Thymus (tissue), 14 donors: ENCODE measurements around the gene AJAP1. TPM values are rescaled to one million over a fixed set of nuclear protein-coding genes. Genes with fewer than 3 reads are reported as not detected.

ENCODE experiments used
- DNase-seq, 9 donors: peaks; one replicate each; pipeline ENCODE4 v3.0.0-alpha.2; 2013; ENCODE audit warnings: low spot score in 9 of 9, low read depth in 6 of 9, missing footprints in 1 of 9
- H3K27ac ChIP-seq, 2 donors: one replicate each; pipeline ENCODE4 v1.5.1; 2013; ENCODE audit warnings: control low read depth in 1 of 2, low read depth in 1 of 2, low read length in 1 of 2, mild to moderate bottlenecking in 1 of 2, moderate library complexity in 1 of 2
- H3K27me3 ChIP-seq, 2 donors: one replicate each; pipeline ENCODE4 v1.5.1; 2013; ENCODE audit warnings: low read length in 1 of 2; ENCODE audit not compliant: control insufficient read depth in 2 of 2, insufficient read depth in 1 of 2
- H3K36me3 ChIP-seq, 2 donors: one replicate each; pipeline ENCODE4 v1.5.1; 2013; ENCODE audit warnings: low read length in 1 of 2, mild to moderate bottlenecking in 1 of 2, moderate library complexity in 1 of 2; ENCODE audit not compliant: control insufficient read depth in 2 of 2, insufficient read depth in 2 of 2
- H3K4me1 ChIP-seq, 2 donors: one replicate each; pipeline ENCODE4 v1.5.1; 2013; ENCODE audit warnings: low read length in 2 of 2; ENCODE audit not compliant: control insufficient read depth in 2 of 2, insufficient read depth in 2 of 2
- H3K4me3 ChIP-seq, 2 donors: one replicate each; pipeline ENCODE4 v1.5.1; 2013; ENCODE audit warnings: low read length in 2 of 2, control low read depth in 1 of 2, mild to moderate bottlenecking in 1 of 2
- H3K9me3 ChIP-seq, 2 donors: one replicate each; pipeline ENCODE4 v1.5.1; 2013; ENCODE audit warnings: low read length in 1 of 2, mild to moderate bottlenecking in 1 of 2; ENCODE audit not compliant: control insufficient read depth in 2 of 2, insufficient read depth in 1 of 2
- WGBS: extraction: QIAGEN DNeasy Blood & Tissue Kit; methylation state at CpG from one replicate; pipeline ENCODE4 v1.1.7; 2013; 5-methylcytosine and 5-hydroxymethylcytosine counted together
- long read RNA-seq, 10 donors: transcript quantifications; one replicate each; lab custom pipeline, GENCODE V29; 2026
- polyA plus RNA-seq: library from polyadenylated mRNA; stranded (reverse); fragments of 200-250 nt; gene quantifications from one replicate; pipeline ENCODE4 v1.2.3, GENCODE V29; 2013
- total RNA-seq: library from RNA; stranded (reverse); fragments of 120-200 nt; gene quantifications from one replicate; pipeline ENCODE4 v1.2.4, GENCODE V29; 2013
- donor health status: healthy.

The AJAP1 gene, protein sequence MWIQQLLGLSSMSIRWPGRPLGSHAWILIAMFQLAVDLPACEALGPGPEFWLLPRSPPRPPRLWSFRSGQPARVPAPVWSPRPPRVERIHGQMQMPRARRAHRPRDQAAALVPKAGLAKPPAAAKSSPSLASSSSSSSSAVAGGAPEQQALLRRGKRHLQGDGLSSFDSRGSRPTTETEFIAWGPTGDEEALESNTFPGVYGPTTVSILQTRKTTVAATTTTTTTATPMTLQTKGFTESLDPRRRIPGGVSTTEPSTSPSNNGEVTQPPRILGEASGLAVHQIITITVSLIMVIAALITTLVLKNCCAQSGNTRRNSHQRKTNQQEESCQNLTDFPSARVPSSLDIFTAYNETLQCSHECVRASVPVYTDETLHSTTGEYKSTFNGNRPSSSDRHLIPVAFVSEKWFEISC
- total RNA-seq (0.09 TPM), polyA plus RNA-seq (0.16 TPM)
- long read RNA-seq, donor 1 = 0 reads
- long read RNA-seq, donor 2 = 0 reads
- long read RNA-seq, donor 3 = 0 reads
- long read RNA-seq, donor 4 = 0 reads
- long read RNA-seq, donor 5 = 0 reads
- long read RNA-seq, donor 6 = 0 reads
- long read RNA-seq, donor 7 = 0 reads
- long read RNA-seq, donor 8 = 0 reads
- long read RNA-seq, donor 9 = 0 reads
- long read RNA-seq, donor 10 = 0 reads

DNA sequence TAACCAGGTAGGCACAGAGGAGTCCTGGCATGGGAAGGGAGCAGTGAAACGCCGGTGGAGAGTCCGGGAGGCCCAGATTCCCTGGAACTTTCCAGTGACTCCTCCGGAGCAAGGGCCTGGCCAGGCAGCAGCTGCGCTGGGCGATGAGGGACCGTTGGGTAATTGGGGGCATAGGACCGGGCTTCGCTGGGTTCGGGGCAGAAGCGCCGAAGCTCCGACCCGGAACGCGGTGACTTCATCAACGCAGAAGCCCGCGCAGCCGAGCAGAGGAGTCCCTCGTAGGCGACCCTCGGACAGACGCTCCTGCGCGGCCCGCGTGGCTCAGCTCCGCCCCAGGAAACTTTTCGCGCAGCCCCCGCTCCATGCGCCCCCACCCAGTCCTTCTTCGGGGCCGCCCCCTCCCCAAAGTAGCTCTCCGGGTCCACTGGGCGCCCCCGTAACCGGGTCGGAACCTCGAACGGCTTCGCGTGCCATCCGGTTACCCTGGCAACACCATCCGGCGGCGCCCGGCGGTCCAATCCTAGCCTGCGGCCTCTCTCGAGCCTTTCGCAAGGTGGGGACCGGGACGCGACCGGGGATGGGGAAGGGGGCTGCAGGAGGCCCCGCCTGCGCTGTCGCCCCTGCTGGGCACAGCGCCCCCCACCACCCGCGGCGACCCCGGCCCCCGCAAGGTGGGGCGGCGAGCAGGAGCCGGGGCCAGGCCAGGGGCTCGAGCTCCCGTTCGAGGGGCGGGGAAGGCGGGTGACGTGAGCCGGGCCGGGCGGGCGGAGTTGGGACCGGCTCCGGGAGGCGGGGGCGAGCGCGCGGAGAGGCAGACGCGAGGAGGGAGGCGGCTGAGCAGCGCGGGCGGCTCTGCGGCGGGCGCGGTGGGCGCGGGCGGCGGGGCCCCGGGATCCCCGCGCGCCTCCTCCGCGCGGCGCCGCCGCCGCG lies at the start of gene AJAP1:
Gene AJAP1 (plus strand): TSS at position 814 of the 930 bp plus-strand sequence. CDS start 817 bp downstream, outside the sequence.
- no peaks in the 10 kb centered on the region for H3K36me3 ChIP-seq
- H3K27me3 ChIP-seq = peaks cover 61 to 65% of the 10 kb centered on the region in 2 donors
- 3% methylated on average over 110 of the region's 112 CpGs for WGBS
- no peak for DNase-seq
- peaks cover 0 to 4% of the 10 kb centered on the region in 2 donors for H3K9me3 ChIP-seq
- H3K27ac ChIP-seq = no peak within 1 kb of the TSS
- H3K4me1 ChIP-seq = peaks cover 0 to 4% of the 10 kb centered on the region in 2 donors
- peak within 1 kb of the TSS in 1 of 2 donors; percentile 21 for H3K4me3 ChIP-seq

DNA sequence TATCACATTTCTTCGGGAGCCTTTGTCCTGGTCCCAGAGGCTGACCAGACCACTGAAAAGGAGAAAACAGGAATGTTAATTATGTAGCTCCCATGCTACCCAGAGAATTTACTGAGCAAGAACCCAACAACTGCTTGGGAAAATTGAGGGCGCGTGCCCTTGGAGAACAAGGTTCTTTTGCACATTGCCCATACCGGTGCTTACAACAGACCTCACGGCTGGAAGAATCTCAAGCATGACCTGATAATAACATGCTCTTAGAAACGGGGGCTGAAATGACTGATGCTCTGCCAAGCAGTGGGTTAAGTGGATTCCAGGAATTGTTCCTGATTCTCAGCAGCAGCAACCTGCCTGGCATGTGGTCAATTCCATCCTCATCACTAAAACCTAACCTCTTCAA lies 49.3 kb upstream of the AJAP1 start:
- DNase-seq = no peak

DNA sequence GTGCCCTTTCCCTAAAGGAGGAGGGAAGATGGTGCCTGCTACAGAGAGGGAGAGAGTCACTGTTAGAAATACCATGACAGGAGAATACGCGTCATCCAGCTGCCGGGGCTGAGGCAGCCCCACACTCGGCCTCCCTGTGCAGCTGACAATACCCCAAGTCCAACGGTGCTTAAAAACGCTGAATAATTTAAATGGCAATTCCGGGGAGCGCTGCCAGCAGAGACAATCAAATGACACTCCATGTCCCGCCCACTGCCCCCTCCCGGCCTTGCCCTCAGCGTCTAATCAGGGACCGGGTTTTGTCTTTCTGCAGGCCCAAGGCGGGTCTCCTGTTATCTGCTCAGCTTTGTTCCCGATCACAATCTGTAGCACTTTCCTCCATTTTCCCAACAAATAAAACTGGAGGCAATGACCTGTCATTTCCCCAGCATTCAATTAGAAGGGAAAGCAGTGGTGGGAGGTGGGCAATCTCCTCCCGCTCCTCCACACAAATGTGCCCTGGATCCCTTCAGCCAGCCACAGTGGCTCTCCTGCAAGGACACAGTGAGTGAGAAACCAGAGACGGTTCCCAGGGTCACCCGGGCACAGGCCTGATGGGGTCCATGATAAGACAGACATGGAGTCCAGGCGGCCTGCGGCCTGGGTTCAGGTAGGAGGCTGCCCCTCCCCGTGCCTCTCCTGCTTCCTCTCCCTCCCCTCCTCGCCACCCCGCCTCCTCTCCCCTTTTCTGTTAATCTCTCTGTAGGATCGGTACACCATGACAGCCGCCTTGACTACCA lies 42.7 kb upstream of the AJAP1 start:
- WGBS = 86% methylated on average over 24 of the region's 24 CpGs

More for the DNA sequence above, 49.3 kb upstream of the AJAP1 start:
- Histone ChIP-seq H3K4me1 (no peaks in the 10 kb centered on the region), H3K4me3 (no peak overlapping the region), H3K27me3 (no peaks in the 10 kb centered on the region), H3K36me3 (no peaks in the 10 kb centered on the region), H3K27ac (no peak overlapping the region), H3K9me3 (no peaks in the 10 kb centered on the region)
- WGBS = 85% methylated on average over 6 of the region's 6 CpGs

DNA sequence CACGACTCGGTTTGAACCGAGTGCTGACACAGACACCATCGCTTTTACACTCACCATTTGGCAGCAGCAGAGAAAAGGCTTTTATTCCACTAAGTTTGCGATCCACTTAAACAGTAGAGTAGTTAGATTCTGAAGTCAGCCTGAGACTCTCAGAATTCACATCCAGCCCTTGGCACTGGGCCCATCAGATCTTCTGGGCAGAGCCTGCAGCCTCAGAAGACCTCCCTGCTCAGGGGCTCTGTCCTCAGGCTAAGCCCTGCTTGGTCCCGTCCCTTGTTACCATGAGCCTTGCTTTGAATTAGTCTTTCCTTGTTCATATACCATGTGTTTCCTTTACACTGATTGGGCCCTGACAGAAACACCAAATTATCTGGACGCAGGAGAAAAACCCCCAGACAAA lies 41.4 kb upstream of the AJAP1 start:
- H3K9me3 ChIP-seq = peaks cover 2 to 11% of the 10 kb centered on the region in 2 donors
- H3K36me3 ChIP-seq = no peaks in the 10 kb centered on the region
- H3K27ac ChIP-seq = no peak overlapping the region
- WGBS = 85% methylated on average over 7 of the region's 7 CpGs
- DNase-seq = no peak
- no peaks in the 10 kb centered on the region for H3K4me1 ChIP-seq
- no peak overlapping the region for H3K4me3 ChIP-seq
- no peaks in the 10 kb centered on the region for H3K27me3 ChIP-seq

More for the DNA sequence above, 42.7 kb upstream of the AJAP1 start:
- Histone ChIP-seq H3K4me1 (no peaks in the 10 kb centered on the region), H3K4me3 (no peak overlapping the region), H3K27ac (no peak overlapping the region), H3K9me3 (peaks cover 2 to 11% of the 10 kb centered on the region in 2 donors), H3K27me3 (no peaks in the 10 kb centered on the region), H3K36me3 (no peaks in the 10 kb centered on the region)
- no peak for DNase-seq

DNA sequence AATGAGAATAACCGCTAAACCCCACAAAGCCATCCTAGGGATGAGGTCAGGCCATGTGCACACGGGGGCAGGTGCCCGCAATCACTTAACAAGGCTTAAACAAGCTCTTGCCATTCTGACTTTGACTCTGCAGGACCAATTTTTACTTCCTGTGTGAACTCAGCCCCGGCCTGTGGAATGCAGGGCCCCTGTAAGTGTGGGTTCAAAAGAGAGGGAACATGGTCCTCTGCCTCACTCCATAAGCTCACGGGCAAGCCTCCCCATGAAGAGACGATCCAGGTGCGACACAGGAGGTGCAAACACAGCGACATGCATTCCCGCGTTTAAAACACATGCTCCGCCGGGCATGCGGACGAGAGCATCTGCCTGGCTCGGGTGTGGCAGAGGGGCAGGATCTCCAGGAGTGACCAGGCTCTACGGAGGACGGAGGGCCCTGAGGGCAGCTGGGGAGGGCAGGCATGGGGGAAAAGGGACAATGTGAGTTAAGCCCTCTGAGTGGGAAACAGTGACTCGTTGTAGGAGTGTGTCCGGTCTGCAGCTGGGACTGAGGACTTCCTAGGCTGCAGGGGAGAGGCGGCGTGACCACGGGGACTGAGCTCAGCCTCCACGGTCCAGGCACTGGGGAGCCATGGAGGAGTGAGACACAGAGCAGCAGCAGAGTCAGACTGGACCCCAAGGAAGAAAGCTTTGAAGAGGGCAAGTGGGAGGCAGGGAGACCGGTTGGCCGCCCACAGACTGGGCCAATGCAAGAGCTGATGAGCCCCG lies 40.6 kb upstream of the AJAP1 start:
- Histone ChIP-seq H3K27me3 (no peaks in the 10 kb centered on the region), H3K27ac (no peak overlapping the region), H3K4me1 (no peaks in the 10 kb centered on the region), H3K36me3 (no peaks in the 10 kb centered on the region), H3K4me3 (no peak overlapping the region), H3K9me3 (peaks cover 2 to 11% of the 10 kb centered on the region in 2 donors)
- WGBS = 91% methylated on average over 26 of the region's 26 CpGs
- DNase-seq = no peak

DNA sequence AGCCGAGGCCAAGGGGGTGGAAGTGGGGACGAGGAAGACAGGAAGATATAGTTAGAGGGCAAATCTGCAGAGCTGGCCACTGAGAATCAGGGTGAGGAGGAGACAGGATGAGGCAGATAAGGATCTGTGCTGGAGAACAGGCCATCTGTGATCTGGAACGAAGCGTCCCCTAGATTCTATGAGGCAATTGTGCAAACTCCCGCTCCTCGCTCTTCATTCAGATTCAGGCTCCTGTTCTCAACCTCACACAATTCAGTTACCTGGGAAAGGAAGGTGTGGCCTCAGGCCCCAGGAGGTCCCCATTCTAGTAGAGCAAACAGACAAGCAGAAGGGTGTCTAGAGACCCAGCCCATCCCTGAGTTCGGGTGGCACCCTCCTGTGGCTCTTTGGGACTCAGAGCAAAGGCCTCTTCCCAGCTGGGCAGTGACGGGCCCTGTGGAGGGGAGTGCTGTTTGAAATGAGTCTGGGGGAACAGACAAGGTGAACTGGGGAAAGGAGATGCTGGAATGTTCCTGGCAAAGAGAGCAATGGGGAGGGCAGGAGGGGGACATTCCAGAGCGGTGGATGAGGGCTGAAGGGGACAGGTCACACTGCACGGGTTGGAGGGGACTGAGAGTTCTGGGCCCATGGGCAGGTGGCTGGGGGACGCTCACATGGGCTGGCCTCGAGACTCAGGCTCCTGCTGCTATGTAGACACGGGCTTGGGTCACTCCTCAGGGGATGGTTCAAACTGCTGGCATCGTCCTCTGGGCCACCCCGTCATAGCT lies 39.9 kb upstream of the AJAP1 start:
- H3K36me3 ChIP-seq = no peaks in the 10 kb centered on the region
- H3K9me3 ChIP-seq = peaks cover 2 to 11% of the 10 kb centered on the region in 2 donors
- no peaks in the 10 kb centered on the region for H3K27me3 ChIP-seq
- WGBS = 80% methylated on average over 15 of the region's 15 CpGs
- no peaks in the 10 kb centered on the region for H3K4me1 ChIP-seq
- no peak for DNase-seq
- no peak overlapping the region for H3K4me3 ChIP-seq
- no peak overlapping the region for H3K27ac ChIP-seq

DNA sequence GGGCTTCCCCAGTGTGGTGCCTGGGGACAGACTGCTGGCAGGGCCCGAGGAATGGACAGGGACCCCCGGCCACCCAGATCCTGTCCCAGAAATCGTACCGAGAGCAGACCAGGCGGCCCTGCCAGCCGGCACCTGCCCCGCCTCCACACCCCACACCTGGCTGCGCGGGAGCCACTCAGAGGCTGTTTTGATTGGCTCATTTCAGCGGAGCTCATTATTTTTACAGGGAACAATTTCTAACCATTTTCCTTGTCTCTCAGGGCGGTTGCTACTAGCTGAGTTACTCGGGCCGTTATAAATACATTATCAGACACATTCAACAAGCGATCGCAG lies 39.3 kb upstream of the AJAP1 start:
- H3K4me3 ChIP-seq = no peak overlapping the region
- H3K9me3 ChIP-seq = peaks cover 2 to 11% of the 10 kb centered on the region in 2 donors
- DNase-seq = no peak
- 92% methylated on average over 15 of the region's 15 CpGs for WGBS
- H3K27ac ChIP-seq = no peak overlapping the region
- H3K4me1 ChIP-seq = no peaks in the 10 kb centered on the region
- no peaks in the 10 kb centered on the region for H3K27me3 ChIP-seq
- no peaks in the 10 kb centered on the region for H3K36me3 ChIP-seq
